Measurements from ENCODE around the gene BPHL. TPM values are rescaled to one million over a fixed set of nuclear protein-coding genes. Genes with fewer than 3 reads are reported as not detected.

The BPHL gene
- total RNA-seq, 1 experiment from 2014 or later: 29.5 TPM

DNA sequence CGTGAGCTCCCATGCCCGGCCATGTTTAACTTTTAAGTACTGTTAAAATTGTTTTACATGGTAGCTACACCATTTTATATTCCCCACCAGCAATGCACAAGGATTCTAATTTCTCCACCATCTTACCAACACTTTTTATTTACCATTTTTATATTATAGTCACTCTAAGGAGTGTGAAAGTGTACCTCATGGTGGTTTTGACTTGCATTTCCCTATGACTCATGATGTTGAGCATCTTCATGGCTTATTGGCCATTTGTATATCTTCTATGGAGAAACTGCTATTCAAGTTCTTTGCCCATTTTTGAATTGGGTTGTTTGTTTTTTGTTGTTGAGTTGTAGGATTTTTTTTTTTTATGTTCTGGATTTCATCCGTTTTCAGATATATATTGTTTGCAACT lies 15.6 kb upstream of the BPHL start:
- Mint-ChIP-seq H3K9me3 (ENCODE audit: unreplicated experiment) (no peaks in the 10 kb centered on the region), H3K27ac (ENCODE audit: unreplicated experiment) (no peak overlapping the region), H3K4me3 (ENCODE audit: unreplicated experiment) (no peak overlapping the region), H3K4me1 (ENCODE audit: low read depth, unreplicated experiment) (no peaks in the 10 kb centered on the region), H3K36me3 (ENCODE audit: insufficient read depth, unreplicated experiment) (peaks cover 33% of the 10 kb centered on the region), H3K27me3 (ENCODE audit: insufficient read depth, unreplicated experiment) (no peaks in the 10 kb centered on the region)
- no peaks in the 10 kb centered on the region for H3K9me3 ChIP-seq
- H3K4me1 ChIP-seq: no peaks in the 10 kb centered on the region
- POLR2A ChIA-PET: interaction anchor here (0.7 kb wide), 1 partner anchor 54 kb away, joined by 3 read pairs; the partner anchor contains the start of gene TUBB2A
- CTCF ChIA-PET: no interaction called here
- H3K4me3 ChIP-seq (ENCODE audit: low read depth, low read length): no peak overlapping the region
- H3K27me3 ChIP-seq (replicated peaks; ENCODE audit: control insufficient read depth, insufficient read depth, low read length): no peaks in the 10 kb centered on the region
- no TSS peak for BruUV-seq (replicated peaks)
- DNase-seq: no peak
- TF ChIP-seq, protein P1, sequence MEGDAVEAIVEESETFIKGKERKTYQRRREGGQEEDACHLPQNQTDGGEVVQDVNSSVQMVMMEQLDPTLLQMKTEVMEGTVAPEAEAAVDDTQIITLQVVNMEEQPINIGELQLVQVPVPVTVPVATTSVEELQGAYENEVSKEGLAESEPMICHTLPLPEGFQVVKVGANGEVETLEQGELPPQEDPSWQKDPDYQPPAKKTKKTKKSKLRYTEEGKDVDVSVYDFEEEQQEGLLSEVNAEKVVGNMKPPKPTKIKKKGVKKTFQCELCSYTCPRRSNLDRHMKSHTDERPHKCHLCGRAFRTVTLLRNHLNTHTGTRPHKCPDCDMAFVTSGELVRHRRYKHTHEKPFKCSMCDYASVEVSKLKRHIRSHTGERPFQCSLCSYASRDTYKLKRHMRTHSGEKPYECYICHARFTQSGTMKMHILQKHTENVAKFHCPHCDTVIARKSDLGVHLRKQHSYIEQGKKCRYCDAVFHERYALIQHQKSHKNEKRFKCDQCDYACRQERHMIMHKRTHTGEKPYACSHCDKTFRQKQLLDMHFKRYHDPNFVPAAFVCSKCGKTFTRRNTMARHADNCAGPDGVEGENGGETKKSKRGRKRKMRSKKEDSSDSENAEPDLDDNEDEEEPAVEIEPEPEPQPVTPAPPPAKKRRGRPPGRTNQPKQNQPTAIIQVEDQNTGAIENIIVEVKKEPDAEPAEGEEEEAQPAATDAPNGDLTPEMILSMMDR (IDR thresholded peaks at IDR 0.05; ENCODE audit: insufficient read depth in 1 of 2, low read depth in 1 of 2, low read length in 1 of 2, severe bottlenecking in 1 of 2, unreplicated experiment in 1 of 2): no peak
- intact Hi-C loops (cut with micrococcal nuclease; ENCODE audit: unreplicated experiment): no loop called here
- H3K36me3 ChIP-seq (ENCODE audit: control insufficient read depth, insufficient read depth, low read length): peaks cover 2% of the 10 kb centered on the region

DNA sequence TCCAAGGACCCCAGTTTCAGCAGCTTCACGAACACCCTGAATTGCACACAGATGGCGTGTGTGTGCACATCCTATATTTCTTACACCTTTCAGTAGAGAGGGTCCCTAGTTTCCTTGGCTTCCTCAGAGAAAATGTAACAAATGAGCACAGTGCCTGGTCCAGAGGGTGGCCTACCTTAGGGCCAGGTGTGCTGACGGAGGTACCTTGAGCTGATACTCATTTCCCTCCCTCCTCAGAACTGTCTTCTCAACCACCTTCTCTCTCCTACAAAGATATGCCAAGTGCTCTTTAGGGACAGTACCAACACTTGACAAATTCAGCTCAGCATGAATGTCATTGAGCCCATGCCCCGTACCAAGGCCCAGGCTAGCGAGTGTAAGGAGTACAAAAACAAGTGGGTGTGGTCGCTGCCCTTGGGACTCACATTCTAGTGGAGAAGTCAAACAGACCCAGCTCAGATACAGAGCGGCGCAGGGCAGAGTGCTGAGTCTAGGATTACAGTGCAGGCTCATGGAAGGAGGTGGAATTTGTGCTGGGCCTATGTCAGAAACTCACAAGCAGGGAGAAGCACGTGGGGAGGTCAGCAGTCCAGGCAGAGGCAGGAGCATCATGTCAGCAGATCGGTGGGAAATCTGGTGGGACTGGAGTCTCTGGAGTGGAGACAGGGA lies 9.6 kb upstream of the BPHL start:
- DNase-seq: no peak
- no peaks in the 10 kb centered on the region for H3K4me1 Mint-ChIP-seq (ENCODE audit: low read depth, unreplicated experiment)
- intact Hi-C loops (cut with micrococcal nuclease; ENCODE audit: unreplicated experiment): no loop called here
- BruUV-seq (replicated peaks): no TSS peak
- peaks cover 35% of the 10 kb centered on the region for H3K36me3 Mint-ChIP-seq (ENCODE audit: insufficient read depth, unreplicated experiment)
- H3K4me3 Mint-ChIP-seq (ENCODE audit: unreplicated experiment): no peak overlapping the region
- Histone ChIP-seq H3K4me1 (no peaks in the 10 kb centered on the region), H3K4me3 (ENCODE audit: low read depth, low read length) (no peak overlapping the region), H3K9me3 (no peaks in the 10 kb centered on the region), H3K27me3 (replicated peaks; ENCODE audit: control insufficient read depth, insufficient read depth, low read length) (no peaks in the 10 kb centered on the region), H3K36me3 (ENCODE audit: control insufficient read depth, insufficient read depth, low read length) (peaks cover 2% of the 10 kb centered on the region)
- ChIA-PET POLR2A (interaction anchor here (0.6 kb wide), 1 partner anchor 40 kb away, joined by 4 read pairs; no protein-coding TSS in a partner anchor), CTCF (interaction anchor here (0.5 to 0.8 kb wide), 2 partner anchors 15 to 122 kb away, joined by 3 to 6 read pairs; no protein-coding TSS in a partner anchor)
- H3K27ac Mint-ChIP-seq (ENCODE audit: unreplicated experiment): no peak overlapping the region
- TF ChIP-seq, protein P1 (IDR thresholded peaks at IDR 0.05; ENCODE audit: insufficient read depth in 1 of 2, low read depth in 1 of 2, low read length in 1 of 2, severe bottlenecking in 1 of 2, unreplicated experiment in 1 of 2): no peak
- H3K9me3 Mint-ChIP-seq (ENCODE audit: unreplicated experiment): no peaks in the 10 kb centered on the region
- H3K27me3 Mint-ChIP-seq (ENCODE audit: insufficient read depth, unreplicated experiment): no peaks in the 10 kb centered on the region

DNA sequence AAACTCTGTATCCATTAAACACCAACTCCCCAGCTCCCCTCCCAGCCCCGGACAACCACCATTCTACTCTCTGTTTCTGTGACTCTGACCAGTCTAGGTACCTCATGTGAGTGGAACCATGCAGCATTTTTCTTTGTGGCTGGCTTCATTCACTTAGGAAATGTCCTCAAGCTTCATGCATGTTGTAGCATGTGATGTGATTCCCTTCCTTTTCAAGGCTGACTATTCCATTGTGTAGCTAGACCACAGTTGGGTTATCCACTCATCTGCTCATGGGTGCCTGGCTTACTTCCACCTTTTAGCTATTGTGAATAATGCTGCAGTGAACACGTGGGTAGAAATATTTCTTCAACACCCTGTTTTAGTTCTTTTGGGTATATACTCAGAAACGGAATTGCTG lies 8.8 kb upstream of the BPHL start:
- no peaks in the 10 kb centered on the region for H3K27me3 ChIP-seq (replicated peaks; ENCODE audit: control insufficient read depth, insufficient read depth, low read length)
- BruUV-seq (replicated peaks): no TSS peak
- no peaks in the 10 kb centered on the region for H3K36me3 ChIP-seq (ENCODE audit: control insufficient read depth, insufficient read depth, low read length)
- intact Hi-C loops (cut with micrococcal nuclease; ENCODE audit: unreplicated experiment): no loop called here
- ChIA-PET POLR2A (interaction anchor here (0.6 kb wide), 1 partner anchor 41 kb away, joined by 4 read pairs; no protein-coding TSS in a partner anchor), CTCF (no interaction called here)
- Mint-ChIP-seq H3K36me3 (ENCODE audit: insufficient read depth, unreplicated experiment) (peaks cover 26% of the 10 kb centered on the region), H3K9me3 (ENCODE audit: unreplicated experiment) (no peaks in the 10 kb centered on the region), H3K27me3 (ENCODE audit: insufficient read depth, unreplicated experiment) (no peaks in the 10 kb centered on the region), H3K4me1 (ENCODE audit: low read depth, unreplicated experiment) (no peaks in the 10 kb centered on the region), H3K27ac (ENCODE audit: unreplicated experiment) (no peak overlapping the region), H3K4me3 (ENCODE audit: unreplicated experiment) (no peak overlapping the region)
- TF ChIP-seq, protein P1 (IDR thresholded peaks at IDR 0.05; ENCODE audit: insufficient read depth in 1 of 2, low read depth in 1 of 2, low read length in 1 of 2, severe bottlenecking in 1 of 2, unreplicated experiment in 1 of 2): no peak
- H3K4me1 ChIP-seq: no peaks in the 10 kb centered on the region
- no peak for DNase-seq
- no peaks in the 10 kb centered on the region for H3K9me3 ChIP-seq
- H3K4me3 ChIP-seq (ENCODE audit: low read depth, low read length): no peak overlapping the region
